ENCODE results near the gene CADM2. TPM values are rescaled to one million over a fixed set of nuclear protein-coding genes. Genes with fewer than 3 reads are reported as not detected.

Gene CADM2
- total RNA-seq, 1 donor from 2014 or later: 2.9 TPM

- no peak overlapping the region for H3K9ac ChIP-seq (ENCODE audit: low read length)
- DNase-seq (ENCODE audit: low read depth) (no peak), FAIRE-seq (no peak)
- H3K4me2 ChIP-seq (ENCODE audit: low read length): no peak overlapping the region
- Mint-ChIP-seq H3K9me3 (ENCODE audit: unreplicated experiment) (no peaks in the 10 kb centered on the region), H3K4me1 (ENCODE audit: low read depth, unreplicated experiment) (no peaks in the 10 kb centered on the region), H3K27ac (ENCODE audit: unreplicated experiment) (no peak overlapping the region), H3K36me3 (ENCODE audit: low read depth, unreplicated experiment) (no peaks in the 10 kb centered on the region), H3K4me3 (ENCODE audit: unreplicated experiment) (no peak overlapping the region), H3K27me3 (ENCODE audit: low read depth, unreplicated experiment) (no peaks in the 10 kb centered on the region)
- H3K4me1 ChIP-seq (ENCODE audit: insufficient read depth, low read length): no peaks in the 10 kb centered on the region
- H3K9me3 ChIP-seq (ENCODE audit: insufficient read depth, low read depth, low read length): no peaks in the 10 kb centered on the region
- no peak overlapping the region for H2AFZ ChIP-seq (ENCODE audit: low read depth, low read length)
- H4K20me1 ChIP-seq (ENCODE audit: insufficient read depth, low read length): no peaks in the 10 kb centered on the region
- no peaks in the 10 kb centered on the region for H3K27me3 ChIP-seq (ENCODE audit: insufficient read depth, low read length)
- no peaks in the 10 kb centered on the region for H3K79me2 ChIP-seq (ENCODE audit: insufficient read depth, low read length)
- H3K36me3 ChIP-seq (ENCODE audit: insufficient read depth, low read length): no peaks in the 10 kb centered on the region
- no peak overlapping the region for H3K4me3 ChIP-seq (ENCODE audit: insufficient read depth, low read depth, low read length)
- TF ChIP-seq EZH2 (IDR thresholded peaks at IDR 0.05; ENCODE audit: insufficient read depth, low read length) (no peak), CTCF (IDR thresholded peaks at IDR 0.05; ENCODE audit: insufficient read depth, low read depth, low read length) (no peak)
- no peak overlapping the region for H3K27ac ChIP-seq (ENCODE audit: low read depth, low read length)
Observed at GRCh38 chr3:85030052-85030451, 71.3 kb downstream of the CADM2 start.

GRCh38 chr3:85037203-85037602, 78.4 kb downstream of the CADM2 start:
- DNase-seq (ENCODE audit: low read depth) (no peak), FAIRE-seq (no peak)
- Mint-ChIP-seq H3K4me1 (ENCODE audit: low read depth, unreplicated experiment) (no peaks in the 10 kb centered on the region), H3K27me3 (ENCODE audit: low read depth, unreplicated experiment) (no peaks in the 10 kb centered on the region), H3K4me3 (ENCODE audit: unreplicated experiment) (no peak overlapping the region), H3K36me3 (ENCODE audit: low read depth, unreplicated experiment) (no peaks in the 10 kb centered on the region), H3K9me3 (ENCODE audit: unreplicated experiment) (no peaks in the 10 kb centered on the region), H3K27ac (ENCODE audit: unreplicated experiment) (no peak overlapping the region)
- H2AFZ ChIP-seq (ENCODE audit: low read depth, low read length): no peak overlapping the region
- no peak overlapping the region for H3K4me2 ChIP-seq (ENCODE audit: low read length)
- H3K9me3 ChIP-seq (ENCODE audit: insufficient read depth, low read depth, low read length): no peaks in the 10 kb centered on the region
- H4K20me1 ChIP-seq (ENCODE audit: insufficient read depth, low read length): no peaks in the 10 kb centered on the region
- H3K4me1 ChIP-seq (ENCODE audit: insufficient read depth, low read length): no peaks in the 10 kb centered on the region
- no peaks in the 10 kb centered on the region for H3K36me3 ChIP-seq (ENCODE audit: insufficient read depth, low read length)
- TF ChIP-seq EZH2 (IDR thresholded peaks at IDR 0.05; ENCODE audit: insufficient read depth, low read length) (no peak), CTCF (IDR thresholded peaks at IDR 0.05; ENCODE audit: insufficient read depth, low read depth, low read length) (no peak)
- no peak overlapping the region for H3K27ac ChIP-seq (ENCODE audit: low read depth, low read length)
- H3K27me3 ChIP-seq (ENCODE audit: insufficient read depth, low read length): no peaks in the 10 kb centered on the region
- H3K79me2 ChIP-seq (ENCODE audit: insufficient read depth, low read length): no peaks in the 10 kb centered on the region
- H3K4me3 ChIP-seq (ENCODE audit: insufficient read depth, low read depth, low read length): no peak overlapping the region
- no peak overlapping the region for H3K9ac ChIP-seq (ENCODE audit: low read length)

GRCh38 chr3:85041001-85041400, 82.2 kb downstream of the CADM2 start:
- no peaks in the 10 kb centered on the region for H3K27me3 Mint-ChIP-seq (ENCODE audit: low read depth, unreplicated experiment)
- no peak overlapping the region for H3K4me3 ChIP-seq (ENCODE audit: insufficient read depth, low read depth, low read length)
- no peaks in the 10 kb centered on the region for H3K4me1 Mint-ChIP-seq (ENCODE audit: low read depth, unreplicated experiment)
- H3K79me2 ChIP-seq (ENCODE audit: insufficient read depth, low read length): no peaks in the 10 kb centered on the region
- no peaks in the 10 kb centered on the region for H3K9me3 Mint-ChIP-seq (ENCODE audit: unreplicated experiment)
- no peak overlapping the region for H3K4me2 ChIP-seq (ENCODE audit: low read length)
- no peaks in the 10 kb centered on the region for H4K20me1 ChIP-seq (ENCODE audit: insufficient read depth, low read length)
- no peak overlapping the region for H3K4me3 Mint-ChIP-seq (ENCODE audit: unreplicated experiment)
- no peaks in the 10 kb centered on the region for H3K9me3 ChIP-seq (ENCODE audit: insufficient read depth, low read depth, low read length)
- DNase-seq (ENCODE audit: low read depth) (no peak), FAIRE-seq (no peak)
- no peak overlapping the region for H2AFZ ChIP-seq (ENCODE audit: low read depth, low read length)
- H3K36me3 Mint-ChIP-seq (ENCODE audit: low read depth, unreplicated experiment): no peaks in the 10 kb centered on the region
- no peaks in the 10 kb centered on the region for H3K4me1 ChIP-seq (ENCODE audit: insufficient read depth, low read length)
- no peaks in the 10 kb centered on the region for H3K27me3 ChIP-seq (ENCODE audit: insufficient read depth, low read length)
- H3K27ac Mint-ChIP-seq (ENCODE audit: unreplicated experiment): no peak overlapping the region
- TF ChIP-seq EZH2 (IDR thresholded peaks at IDR 0.05; ENCODE audit: insufficient read depth, low read length) (no peak), CTCF (IDR thresholded peaks at IDR 0.05; ENCODE audit: insufficient read depth, low read depth, low read length) (no peak)
- H3K9ac ChIP-seq (ENCODE audit: low read length): no peak overlapping the region
- no peak overlapping the region for H3K27ac ChIP-seq (ENCODE audit: low read depth, low read length)
- H3K36me3 ChIP-seq (ENCODE audit: insufficient read depth, low read length): no peaks in the 10 kb centered on the region
